H1 (cell line): ENCODE results near the gene USH1C. TPM values are rescaled to one million over a fixed set of nuclear protein-coding genes. Genes with fewer than 3 reads are reported as not detected.

Experiments
- CTCF ChIA-PET: fragments of 300-600 bp; sonication (Branson Sonifier 250); formaldehyde crosslinking; loops from one replicate; lab custom pipeline; 2021; ENCODE audit not compliant: partially characterized antibody; lab: Charles Lee
- POLR2A ChIA-PET: fragments of 300-600 bp; sonication (Branson Sonifier 250); formaldehyde crosslinking; loops from one replicate; lab custom pipeline; 2021; ENCODE audit warnings: inconsistent platforms; ENCODE audit not compliant: partially characterized antibody; lab: Charles Lee
- DNase-seq, 2 experiments: peaks; one replicate each; pipeline versions ENCODE4 v3.0.0 to v3.0.0-alpha.2; 2010 to 2022; ENCODE audit warnings: low spot score in 2 of 2, low read depth in 1 of 2, mixed read lengths in 1 of 2
- FAIRE-seq: peaks from 2 replicates; lab custom pipeline; 2011; peaks lifted over from hg19 to GRCh38; lab: Jason Lieb, UNC
- H2AFZ ChIP-seq: 2 replicates; pipeline ENCODE4 v1.8.1; 2012; ENCODE audit warnings: low read length, inconsistent platforms
- H2AK5ac ChIP-seq: 2 replicates; pipeline ENCODE4 v1.6.1; 2013; ENCODE audit warnings: low read depth, low read length
- H2BK120ac ChIP-seq: replicated peaks from 2 replicates; pipeline ENCODE3; 2013; ENCODE audit warnings: low read depth, low read length, inconsistent platforms
- H2BK12ac ChIP-seq: 2 replicates; pipeline ENCODE4 v1.6.1; 2013; ENCODE audit warnings: low read depth, low read length
- H2BK15ac ChIP-seq: 2 replicates; pipeline ENCODE4 v1.6.1; 2013; ENCODE audit warnings: low read length
- H2BK20ac ChIP-seq: 2 replicates; pipeline ENCODE4 v1.6.1; 2013; ENCODE audit warnings: low read length
- H2BK5ac ChIP-seq: 2 replicates; pipeline ENCODE4 v1.6.1; 2013; ENCODE audit warnings: low read depth, low read length
- H3K14ac ChIP-seq: 2 replicates; pipeline ENCODE4 v1.6.1; 2013; ENCODE audit warnings: inconsistent platforms; ENCODE audit not compliant: insufficient read length
- H3K18ac ChIP-seq: 2 replicates; pipeline ENCODE4 v1.6.1; 2013; ENCODE audit warnings: low read length; ENCODE audit errors: extremely low read depth
- H3K23ac ChIP-seq: 2 replicates; pipeline ENCODE4 v1.6.1; 2013; ENCODE audit warnings: inconsistent platforms; ENCODE audit not compliant: insufficient read length
- H3K23me2 ChIP-seq: 2 replicates; pipeline ENCODE4 v1.6.1; 2013; ENCODE audit warnings: low read depth, low read length
- H3K27ac ChIP-seq: 2 replicates; pipeline ENCODE4 v1.6.1; 2011; ENCODE audit warnings: low read depth, low read length, inconsistent platforms
- H3K27me3 ChIP-seq, 4 experiments: replicated peaks in 1 of 4; 1 replicate in 1 of 4; 2 replicates in 3 of 4; pipeline versions ENCODE4 v1.6.1 to v1.8.1; 2011 to 2013; ENCODE audit warnings: low read length in 3 of 4, mild to moderate bottlenecking in 3 of 4, inconsistent platforms in 2 of 4, mixed read lengths in 2 of 4, moderate library complexity in 1 of 4; ENCODE audit not compliant: control insufficient read depth in 3 of 4, insufficient read depth in 3 of 4; ENCODE audit errors: extremely low read depth in 1 of 4
- H3K36me3 ChIP-seq, 4 experiments: 2 replicates each; pipeline versions ENCODE4 v1.6.1 to v1.8.1; 2011 to 2013; ENCODE audit warnings: mild to moderate bottlenecking in 4 of 4, low read length in 3 of 4, moderate library complexity in 2 of 4, control low read depth in 1 of 4, inconsistent platforms in 1 of 4; ENCODE audit not compliant: insufficient read depth in 4 of 4, control insufficient read depth in 2 of 4
- H3K4ac ChIP-seq: replicated peaks from 2 replicates; pipeline ENCODE3; 2013; ENCODE audit warnings: low read length, low read depth, mixed read lengths, inconsistent platforms; ENCODE audit not compliant: insufficient read length
- H3K4me1 ChIP-seq, 4 experiments: replicated peaks in 1 of 4; 1 replicate in 1 of 4; 2 replicates in 3 of 4; pipeline versions ENCODE4 v1.6.1 to v1.8.1; 2011 to 2013; ENCODE audit warnings: low read length in 3 of 4, inconsistent platforms in 2 of 4, mixed read lengths in 1 of 4; ENCODE audit not compliant: insufficient read depth in 4 of 4, control insufficient read depth in 3 of 4
- H3K4me2 ChIP-seq, 2 experiments: 2 replicates each; pipeline versions ENCODE4 v1.6.1 to v1.8.1; 2011 to 2013; ENCODE audit warnings: low read depth in 2 of 2, low read length in 2 of 2, control low read depth in 1 of 2, inconsistent platforms in 1 of 2, mild to moderate bottlenecking in 1 of 2; ENCODE audit not compliant: insufficient read depth in 1 of 2
- H3K4me3 ChIP-seq, 4 experiments: fragments of 200-600, 300-600 bp in 1 of 4; sonication (generic), shearing (Covaris generic), sonication (Bioruptor Twin) in 1 of 4; 2 replicates each; pipeline versions ENCODE4 v1.5.1 to v1.8.1; 2011 to 2016; ENCODE audit warnings: low read length in 4 of 4, low read depth in 3 of 4, control low read depth in 2 of 4, inconsistent platforms in 2 of 4, mild to moderate bottlenecking in 2 of 4, mixed read lengths in 1 of 4, moderate library complexity in 1 of 4; ENCODE audit not compliant: insufficient read depth in 2 of 4; ENCODE audit errors: extremely low read depth in 1 of 4
- H3K56ac ChIP-seq: replicated peaks from 2 replicates; pipeline ENCODE3; 2013; ENCODE audit warnings: low read depth, mild to moderate bottlenecking, mixed read lengths, low read length, inconsistent platforms; ENCODE audit not compliant: insufficient read length
- H3K79me1 ChIP-seq: 2 replicates; pipeline ENCODE4 v1.6.1; 2013; ENCODE audit warnings: low read depth, low read length, control low read depth
- H3K79me2 ChIP-seq, 2 experiments: 2 replicates each; pipeline versions ENCODE4 v1.6.1 to v1.8.1; 2012 to 2013; ENCODE audit warnings: low read length in 2 of 2, mild to moderate bottlenecking in 2 of 2, inconsistent platforms in 1 of 2; ENCODE audit not compliant: insufficient read depth in 2 of 2, control insufficient read depth in 1 of 2
- H3K9ac ChIP-seq, 4 experiments: replicated peaks in 1 of 4; 1 replicate in 1 of 4; 2 replicates in 3 of 4; pipeline versions ENCODE4 v1.6.1 to v1.8.1; 2011 to 2013; ENCODE audit warnings: low read depth in 3 of 4, low read length in 3 of 4, control low read depth in 2 of 4, mild to moderate bottlenecking in 2 of 4, moderate library complexity in 2 of 4, inconsistent platforms in 1 of 4; ENCODE audit errors: extremely low read depth in 1 of 4
- H3K9me3 ChIP-seq, 2 experiments: 2 replicates each; pipeline versions ENCODE4 v1.6.1 to v1.8.1; 2012 to 2013; ENCODE audit warnings: mild to moderate bottlenecking in 2 of 2, moderate library complexity in 2 of 2, control low read depth in 1 of 2, inconsistent platforms in 1 of 2, low read depth in 1 of 2, low read length in 1 of 2, mixed read lengths in 1 of 2; ENCODE audit not compliant: insufficient read depth in 2 of 2
- H4K20me1 ChIP-seq, 2 experiments: replicated peaks in 1 of 2; 2 replicates each; pipeline versions ENCODE3 to v1.8.1; 2011 to 2013; ENCODE audit warnings: inconsistent platforms in 2 of 2, low read length in 2 of 2, mild to moderate bottlenecking in 1 of 2; ENCODE audit not compliant: insufficient read depth in 2 of 2, control insufficient read depth in 1 of 2
- H4K5ac ChIP-seq: 2 replicates; pipeline ENCODE4 v1.6.1; 2013; ENCODE audit warnings: low read length, low read depth, mixed read lengths, inconsistent platforms; ENCODE audit not compliant: insufficient read length
- H4K8ac ChIP-seq: 2 replicates; pipeline ENCODE4 v1.8.0; 2013; ENCODE audit warnings: mild to moderate bottlenecking, moderate library complexity, low read length, inconsistent platforms; ENCODE audit not compliant: insufficient read depth; ENCODE audit errors: extremely low read depth
- H4K91ac ChIP-seq: replicated peaks from 2 replicates; pipeline ENCODE3; 2013; ENCODE audit warnings: low read length, mixed read lengths, inconsistent platforms; ENCODE audit not compliant: insufficient read length
- ASH2L ChIP-seq: fragments of 200-600, 300-600 bp; sonication (generic); IDR thresholded peaks from one replicate; pipeline ENCODE4 v1.7.1; 2017; ENCODE audit warnings: low read length
- EZH2 ChIP-seq: fragments of 200-600 bp; sonication (generic); IDR thresholded peaks from 2 replicates; pipeline ENCODE4 v1.7.1; 2012; ENCODE audit warnings: low read depth, mild to moderate bottlenecking, moderate library complexity, low read length, inconsistent platforms; ENCODE audit not compliant: severe bottlenecking
- GABPA ChIP-seq: IDR thresholded peaks from 2 replicates; pipeline ENCODE4 v1.6.1; 2011; ENCODE audit warnings: mild to moderate bottlenecking, low read length, moderate library complexity, borderline replicate concordance; ENCODE audit not compliant: insufficient read depth
- PHF8 ChIP-seq: fragments of 200-600 bp; sonication (generic); conservative IDR thresholded peaks from 2 replicates; pipeline ENCODE4 v1.7.1; 2012; ENCODE audit warnings: low read depth, mild to moderate bottlenecking, inconsistent platforms, low read length, moderate library complexity
- POLR2AphosphoS5 ChIP-seq: IDR thresholded peaks from 2 replicates; pipeline ENCODE4 v1.6.1; 2011; ENCODE audit warnings: low read depth, low read length
- POU5F1 ChIP-seq: IDR thresholded peaks from 2 replicates; pipeline ENCODE4 v1.6.1; 2011; ENCODE audit warnings: low read depth, mild to moderate bottlenecking, low read length, moderate library complexity
- RAD21 ChIP-seq, 2 experiments: IDR thresholded peaks in 1 of 2; conservative IDR thresholded peaks in 1 of 2; 2 replicates each; pipeline ENCODE4 v1.6.1; 2011; ENCODE audit warnings: low read depth in 2 of 2, low read length in 2 of 2, improper control_type of control experiment in 1 of 2, inconsistent platforms in 1 of 2, mild to moderate bottlenecking in 1 of 2, moderate library complexity in 1 of 2
- TBP ChIP-seq: IDR thresholded peaks from 2 replicates; pipeline ENCODE4 v1.6.1; 2011; ENCODE audit warnings: low read depth, low read length, improper control_type of control experiment
- TCF12 ChIP-seq: IDR thresholded peaks from 2 replicates; pipeline ENCODE4 v1.6.1; 2011; ENCODE audit warnings: low read depth, mild to moderate bottlenecking, low read length
- TEAD4 ChIP-seq: IDR thresholded peaks from 2 replicates; pipeline ENCODE4 v1.6.1; 2012; ENCODE audit warnings: low read depth, low read length, inconsistent platforms, mixed read lengths
- YY1 ChIP-seq: IDR thresholded peaks from 2 replicates; pipeline ENCODE4 v1.6.1; 2011; ENCODE audit warnings: low read depth, mild to moderate bottlenecking, low read length
- WGBS, 2 experiments: shearing (Covaris generic) in 1 of 2; methylation state at CpG; one replicate each; pipeline versions ENCODE4 v1.1.6 to v1.1.7; 2013 to 2015; ENCODE audit warnings: low lambda C conversion rate in 2 of 2, mixed read lengths in 2 of 2, inconsistent platforms in 1 of 2, low coverage in 1 of 2, missing lambda C conversion rate in 1 of 2; ENCODE audit not compliant: insufficient replicate concordance in 2 of 2, insufficient coverage in 1 of 2, insufficient read length in 1 of 2; ENCODE audit errors: extremely low coverage in 1 of 2, missing lambda C conversion rate in 1 of 2; 5-methylcytosine and 5-hydroxymethylcytosine counted together
- polyA plus RNA-seq, 7 experiments: library from polyadenylated mRNA; depleted of rRNA in 3 of 7; stranded (reverse) in 5 of 7; unstranded in 2 of 7; fragments of >200 nt in 5 of 7; fragments of 200-250 nt in 2 of 7; gene quantifications; 1 replicate in 5 of 7; 2 replicates in 1 of 7; 4 replicates in 1 of 7; pipeline versions ENCODE4 v1.2.1 to v1.2.3, GENCODE V29; 2011 to 2013; ENCODE audit warnings: missing spikeins in 2 of 7, mixed read lengths in 2 of 7
- total RNA-seq: library from RNA; stranded (reverse); fragmentation: NEBNext Ultra II Directional; extraction: Animal tissue kit (Norgen Biotek cat#: 25700); gene quantifications from 2 replicates; pipeline ENCODE4 v1.2.1, GENCODE V29; 2021
- TF ChIP-seq, protein P1 (sequence below), 3 experiments: IDR thresholded peaks; 1 replicate in 2 of 3; 2 replicates in 1 of 3; pipeline versions ENCODE4 v1.5.1 to v1.6.1; 2011; ENCODE audit warnings: low read length in 3 of 3, mild to moderate bottlenecking in 3 of 3, inconsistent platforms in 2 of 3, low read depth in 1 of 3, moderate library complexity in 1 of 3; ENCODE audit not compliant: insufficient read depth in 1 of 3; ENCODE audit errors: control extremely low read depth in 1 of 3

The USH1C gene
- total and polyA plus RNA-seq, 2 of the 8 experiments (the other 6 are each of a cell fraction or from before 2014, with no cell fraction given): 1.3 to 1.6 TPM

DNA sequence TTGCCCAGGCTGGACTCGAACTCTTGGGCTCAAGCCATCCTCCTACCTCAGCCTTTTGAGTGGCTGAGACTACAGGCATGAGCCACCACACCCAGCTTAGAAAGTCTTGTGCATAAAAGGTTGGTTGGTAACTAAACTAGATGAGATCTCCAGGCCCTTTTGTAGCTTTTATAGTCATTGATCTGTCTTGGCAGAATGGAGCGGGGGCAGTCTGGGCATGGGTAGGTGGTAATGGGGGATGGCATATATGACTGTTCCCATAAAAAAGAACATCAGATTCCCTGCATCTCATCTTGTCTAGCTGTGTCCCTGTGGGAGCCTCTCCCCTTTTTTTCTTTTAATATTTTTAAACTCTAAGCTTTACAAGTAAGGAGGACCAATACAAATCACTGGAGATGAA is 97.7 kb downstream of the USH1C start:
- Histone ChIP-seq H3K23ac (no peak overlapping the region), H4K20me1 (no peaks in the 10 kb centered on the region), H2BK5ac (no peak overlapping the region), H4K5ac (no peak overlapping the region), H3K27me3 (no peaks in the 10 kb centered on the region; a peak in 1 of 7 replicates), H3K23me2 (no peaks in the 10 kb centered on the region), H2BK12ac (no peak overlapping the region), H3K18ac (no peak overlapping the region), H2BK15ac (no peak overlapping the region), H3K14ac (no peak overlapping the region), H2AFZ (no peak overlapping the region), H4K8ac (no peak overlapping the region), H2BK120ac (no peak overlapping the region), H2BK20ac (no peak overlapping the region), H3K4ac (no peak overlapping the region), H3K9ac (no peak overlapping the region), H3K4me1 (no peaks in the 10 kb centered on the region; a peak in 1 of 7 replicates), H3K4me2 (no peak overlapping the region), H3K27ac (no peak overlapping the region), H3K4me3 (no peak overlapping the region), H3K36me3 (no peaks in the 10 kb centered on the region), H4K91ac (no peak overlapping the region), H3K79me1 (no peaks in the 10 kb centered on the region), H2AK5ac (no peak overlapping the region), H3K9me3 (no peaks in the 10 kb centered on the region), H3K79me2 (no peaks in the 10 kb centered on the region), H3K56ac (no peak overlapping the region)
- WGBS, 2 experiments: 94% methylated on average over 2 of the region's 2 CpGs; no CpG with 5 or more reads in 1 of the 2 experiments
- POLR2A ChIA-PET: interaction anchor here (1.3 to 1.7 kb wide), 2 partner anchors 15 to 101 kb away, joined by 3 read pairs; no protein-coding TSS in a partner anchor
- FAIRE-seq (no peak), DNase-seq (no peak)
- CTCF ChIA-PET: interaction anchor here (0.7 to 3.2 kb wide), 6 partner anchors 13 to 62 kb away, joined by 3 to 12 read pairs (median 4); no protein-coding TSS in a partner anchor
- TF ChIP-seq POLR2AphosphoS5 (no peak), GABPA (no peak), TBP (no peak), YY1 (no peak), EZH2 (no peak), POU5F1 (no peak), PHF8 (no peak), RAD21 (IDR thresholded peaks at IDR 0.05 in 1 of 2, conservative IDR thresholded peaks at IDR 0.05 in 1 of 2; ENCODE audit: low read depth in 2 of 2, low read length in 2 of 2) (no peak), TEAD4 (no peak), ASH2L (no peak), TCF12 (no peak)
- TF ChIP-seq, protein P1, sequence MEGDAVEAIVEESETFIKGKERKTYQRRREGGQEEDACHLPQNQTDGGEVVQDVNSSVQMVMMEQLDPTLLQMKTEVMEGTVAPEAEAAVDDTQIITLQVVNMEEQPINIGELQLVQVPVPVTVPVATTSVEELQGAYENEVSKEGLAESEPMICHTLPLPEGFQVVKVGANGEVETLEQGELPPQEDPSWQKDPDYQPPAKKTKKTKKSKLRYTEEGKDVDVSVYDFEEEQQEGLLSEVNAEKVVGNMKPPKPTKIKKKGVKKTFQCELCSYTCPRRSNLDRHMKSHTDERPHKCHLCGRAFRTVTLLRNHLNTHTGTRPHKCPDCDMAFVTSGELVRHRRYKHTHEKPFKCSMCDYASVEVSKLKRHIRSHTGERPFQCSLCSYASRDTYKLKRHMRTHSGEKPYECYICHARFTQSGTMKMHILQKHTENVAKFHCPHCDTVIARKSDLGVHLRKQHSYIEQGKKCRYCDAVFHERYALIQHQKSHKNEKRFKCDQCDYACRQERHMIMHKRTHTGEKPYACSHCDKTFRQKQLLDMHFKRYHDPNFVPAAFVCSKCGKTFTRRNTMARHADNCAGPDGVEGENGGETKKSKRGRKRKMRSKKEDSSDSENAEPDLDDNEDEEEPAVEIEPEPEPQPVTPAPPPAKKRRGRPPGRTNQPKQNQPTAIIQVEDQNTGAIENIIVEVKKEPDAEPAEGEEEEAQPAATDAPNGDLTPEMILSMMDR (IDR thresholded peaks at IDR 0.05; ENCODE audit: control extremely low read depth in 1 of 3, insufficient read depth in 1 of 3, low read depth in 1 of 3, low read length in 3 of 3): no peak
